Amygdala (tissue), 56 donors: Measurements from ENCODE around the gene PHF5A.
A peak's percentile ranks its signal among the peaks of the same experiment; 100 is the strongest.

ENCODE experiments used
- DNase-seq, 56 donors: peaks; one replicate each; lab custom pipeline; 2025; lab: John Stamatoyannopoulos, UW

Gene PHF5A

GRCh38 chr22:41429232-41429950 is 39.1 kb downstream of the PHF5A start:
- peak in 8 of 56 donors; percentile 14 to 57 (median 34) for DNase-seq

GRCh38 chr22:41425660-41426365 is 42.7 kb downstream of the PHF5A start:
- no peak for DNase-seq

- DNase-seq = no peak
Measured at GRCh38 chr22:41418717-41419116, 49.8 kb downstream of the PHF5A start.

- peak; percentile 49 to 99 (median 95) for DNase-seq
Measured at GRCh38 chr22:41417622-41418390, 50.7 kb downstream of the PHF5A start.

GRCh38 chr22:41415554-41415953 is 52.9 kb downstream of the PHF5A start:
- peak in 1 of 56 donors; percentile 19 for DNase-seq

GRCh38 chr22:41411021-41411851 is 57.3 kb downstream of the PHF5A start:
- peak in 37 of 56 donors; percentile 13 to 75 (median 45) for DNase-seq

GRCh38 chr22:41410311-41410751 is 58.2 kb downstream of the PHF5A start:
- DNase-seq = peak in 14 of 56 donors; percentile 20 to 67 (median 34)
